Central memory CD8-positive, alpha-beta T cell (primary cell): Measurements from ENCODE around the gene TEAD2.
"Not testable (repeated sequence)": the region's sequence is repeated elsewhere in the genome, so short reads cannot be mapped to it uniquely, and the experiment has no call there.

ENCODE experiments used
- ATAC-seq: fragments of 150-1000 bp; cut with Tn5 transposase; replicated peaks from 2 replicates; pipeline ENCODE4 v1.10.0; 2022; ENCODE audit warnings: mild to moderate bottlenecking, moderate FRiP score, moderate number of reproducible peaks; ENCODE audit not compliant: poor library complexity, severe bottlenecking; ENCODE audit errors: extremely low read depth
- DNase-seq, 2 donors: peaks; one replicate each; pipeline ENCODE4 v3.0.0; 2021; ENCODE audit warnings: low spot score in 2 of 2
- H3K27ac Mint-ChIP-seq: one replicate; pipeline ENCODE4 v1.8.0; 2022; ENCODE audit warnings: low read depth, mild to moderate bottlenecking, moderate library complexity, mixed read lengths
- H3K27me3 Mint-ChIP-seq: one replicate; pipeline ENCODE4 v1.8.0; 2022; ENCODE audit warnings: mixed read lengths
- H3K36me3 Mint-ChIP-seq: one replicate; pipeline ENCODE4 v1.8.0; 2022; ENCODE audit warnings: mild to moderate bottlenecking, moderate library complexity, mixed read lengths; ENCODE audit not compliant: insufficient read depth
- H3K4me1 Mint-ChIP-seq: one replicate; pipeline ENCODE4 v1.8.0; 2022; ENCODE audit warnings: mixed read lengths
- H3K4me3 Mint-ChIP-seq: one replicate; pipeline ENCODE4 v1.8.0; 2022; ENCODE audit warnings: mild to moderate bottlenecking, moderate library complexity, mixed read lengths
- H3K9me3 Mint-ChIP-seq: one replicate; pipeline ENCODE4 v1.8.0; 2022; ENCODE audit warnings: mixed read lengths

The TEAD2 gene

DNA sequence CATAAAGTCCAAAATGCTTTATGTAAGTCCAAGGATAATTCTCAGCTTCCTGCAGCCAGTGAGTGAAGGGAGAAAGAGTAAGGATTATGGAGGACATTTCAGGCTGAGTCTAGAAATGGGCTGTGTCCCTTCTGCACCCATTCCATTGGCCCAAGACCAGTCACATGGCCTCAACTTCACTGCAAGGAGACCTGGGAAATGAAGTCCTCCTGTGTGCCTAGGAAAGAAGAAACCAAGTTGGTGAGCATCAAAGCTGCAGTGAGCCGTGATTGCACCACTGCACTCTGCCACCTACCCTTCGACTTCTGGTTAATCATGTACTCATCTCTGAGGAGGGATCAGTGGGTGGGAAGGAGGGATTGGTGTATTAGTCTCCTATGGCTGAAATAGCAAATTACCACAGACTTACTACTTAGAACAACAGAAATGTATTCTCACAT lies 30.6 kb downstream of the TEAD2 start:
- ATAC-seq (peak; percentile 72), DNase-seq (peak in 1 of 2 donors; percentile 43)
- H3K36me3 Mint-ChIP-seq: peaks cover 24% of the 10 kb centered on the region
- H3K9me3 Mint-ChIP-seq: no peaks in the 10 kb centered on the region
- H3K4me3 Mint-ChIP-seq: peak overlapping the region; percentile 41
- H3K27me3 Mint-ChIP-seq: no peaks in the 10 kb centered on the region
- peaks cover 78% of the 10 kb centered on the region for H3K4me1 Mint-ChIP-seq
- H3K27ac Mint-ChIP-seq: peak overlapping the region; percentile 22

GRCh38 chr19:49331187-49331586 lies 31.0 kb downstream of the TEAD2 start:
- DNase-seq, H3K9me3 Mint-ChIP-seq, ATAC-seq, H3K27me3 Mint-ChIP-seq, H3K4me3 Mint-ChIP-seq: not testable (repeated sequence)
- Mint-ChIP-seq H3K4me1 (peaks cover 73% of the 10 kb centered on the region), H3K27ac (peak overlapping the region; percentile 22), H3K36me3 (peaks cover 24% of the 10 kb centered on the region)

GRCh38 chr19:49328741-49329140 lies 33.5 kb downstream of the TEAD2 start:
- H3K4me3 Mint-ChIP-seq: no peak overlapping the region
- no peaks in the 10 kb centered on the region for H3K9me3 Mint-ChIP-seq
- no peak for ATAC-seq
- H3K36me3 Mint-ChIP-seq: peaks cover 19% of the 10 kb centered on the region
- peaks cover 54% of the 10 kb centered on the region for H3K4me1 Mint-ChIP-seq
- no peaks in the 10 kb centered on the region for H3K27me3 Mint-ChIP-seq
- no peak overlapping the region for H3K27ac Mint-ChIP-seq
- DNase-seq: no peak

DNA sequence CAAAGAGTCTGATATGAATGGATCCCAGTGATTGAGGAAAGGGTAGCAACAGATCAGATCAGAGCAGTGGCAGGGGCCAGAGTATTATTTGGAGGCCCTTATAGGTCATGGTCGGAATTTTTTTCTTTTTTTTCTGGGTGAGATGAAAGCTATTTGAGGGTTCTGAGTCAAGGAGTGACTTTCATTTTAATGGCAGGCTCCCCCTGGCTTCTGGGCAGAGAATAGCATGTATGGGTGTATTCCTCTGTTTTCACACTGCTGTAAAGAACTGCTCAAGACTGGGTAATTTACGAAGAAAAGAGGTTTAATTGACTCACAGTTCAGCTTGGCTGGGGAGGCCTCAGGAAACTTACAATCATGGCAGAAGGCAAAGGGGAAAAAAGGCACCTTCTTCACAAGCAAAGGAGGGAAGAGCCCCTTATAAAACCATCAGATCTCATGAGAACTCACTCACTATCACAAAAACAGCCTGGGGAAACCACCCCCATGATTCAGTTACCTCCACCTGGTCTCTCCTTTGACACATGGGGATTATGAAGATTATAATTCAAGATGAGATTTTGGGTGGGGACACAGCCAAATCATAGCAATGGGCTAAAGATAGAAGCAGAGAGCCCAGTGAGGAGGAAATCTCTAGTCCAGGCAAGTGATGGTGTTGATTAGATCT lies 34.2 kb downstream of the TEAD2 start:
- Mint-ChIP-seq H3K9me3 (no peaks in the 10 kb centered on the region), H3K4me1 (peaks cover 46% of the 10 kb centered on the region), H3K36me3 (peaks cover 19% of the 10 kb centered on the region), H3K27me3 (no peaks in the 10 kb centered on the region), H3K27ac (peak overlapping the region; percentile 20), H3K4me3 (no peak overlapping the region)
- ATAC-seq (no peak), DNase-seq (peak in 1 of 2 donors; percentile 4)

DNA sequence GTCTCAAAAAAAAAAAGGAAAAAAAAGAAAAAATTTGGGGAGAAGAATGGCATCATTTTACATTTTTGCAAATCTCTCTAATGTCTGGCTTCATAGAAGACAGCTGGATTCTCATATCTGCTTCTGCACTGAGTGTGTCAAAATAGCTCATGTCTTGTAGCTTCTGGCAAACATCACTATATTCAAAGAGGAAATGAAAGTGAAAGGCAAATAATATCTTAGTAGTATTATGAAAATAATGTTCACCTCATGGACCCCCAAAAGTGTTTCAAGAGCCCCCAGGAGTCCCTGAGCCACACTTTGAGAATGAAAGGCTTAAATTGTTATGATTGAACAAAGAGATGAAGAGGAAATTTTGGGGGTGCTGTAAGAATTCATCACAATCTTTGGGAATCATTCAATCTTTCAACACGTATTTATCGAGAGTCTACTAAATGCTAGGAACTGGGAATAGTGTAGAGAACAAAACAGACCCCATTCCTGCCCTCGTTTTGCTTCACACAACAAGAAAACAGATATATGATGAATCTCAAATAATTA lies 36.0 kb downstream of the TEAD2 start:
- DNase-seq (no peak), ATAC-seq (no peak)
- Mint-ChIP-seq H3K4me3 (no peak overlapping the region), H3K4me1 (peaks cover 29% of the 10 kb centered on the region), H3K9me3 (no peaks in the 10 kb centered on the region), H3K27me3 (no peaks in the 10 kb centered on the region), H3K36me3 (peaks cover 20% of the 10 kb centered on the region), H3K27ac (no peak overlapping the region)

- DNase-seq, H3K27me3 Mint-ChIP-seq, H3K4me3 Mint-ChIP-seq, H3K9me3 Mint-ChIP-seq, ATAC-seq, H3K27ac Mint-ChIP-seq: not testable (repeated sequence)
- H3K4me1 Mint-ChIP-seq: peaks cover 28% of the 10 kb centered on the region
- H3K36me3 Mint-ChIP-seq: peaks cover 21% of the 10 kb centered on the region
Measured at GRCh38 chr19:49325756-49326155, 36.5 kb downstream of the TEAD2 start.

DNA sequence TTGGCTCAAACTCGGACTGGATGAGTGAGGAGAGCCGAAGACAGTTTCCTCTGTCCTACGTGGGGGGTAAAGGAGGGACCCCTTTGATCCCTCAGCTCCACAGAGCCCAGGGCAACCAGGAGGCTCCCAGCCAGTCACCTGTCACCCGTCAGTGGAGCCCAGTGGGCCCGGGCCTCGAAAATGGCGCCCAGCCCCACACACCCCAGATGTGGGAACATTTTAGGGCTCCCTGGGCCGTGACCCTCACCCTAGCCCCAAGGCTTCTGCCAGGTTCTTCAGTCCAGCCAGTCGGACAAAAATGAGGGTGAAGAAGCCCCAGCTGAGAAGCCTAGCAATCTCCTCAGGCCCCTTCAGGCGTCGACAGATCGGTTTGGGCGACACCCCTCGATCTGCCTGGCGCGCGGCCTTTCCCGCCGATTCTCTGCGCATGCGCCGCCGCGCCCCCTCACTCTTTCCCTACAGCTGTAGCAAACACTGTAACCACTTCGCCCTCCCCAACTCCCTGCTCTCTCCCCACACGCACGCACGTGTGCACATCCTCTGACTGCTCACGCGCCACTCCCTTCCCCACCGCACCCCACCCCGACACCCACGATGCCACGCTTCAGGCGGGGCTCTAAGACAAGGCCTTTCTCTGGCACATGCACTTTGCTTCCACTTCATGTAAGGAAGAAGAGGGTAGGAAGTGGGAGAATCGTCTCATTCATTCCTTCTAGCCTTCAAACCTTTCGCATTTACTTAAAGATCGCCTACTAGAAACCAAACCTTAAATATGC lies 37.2 kb downstream of the TEAD2 start, which contains the start of gene SLC6A16:
TSS of gene SLC6A16 (minus strand) at position 391 of the 776 bp plus-strand sequence. CDS start 13,844 bp downstream, outside the sequence.
- no peaks in the 10 kb centered on the region for H3K27me3 Mint-ChIP-seq
- DNase-seq (no peak), ATAC-seq (no peak)
- H3K4me3 Mint-ChIP-seq: no peak within 1 kb of the TSS
- H3K4me1 Mint-ChIP-seq: peaks cover 22% of the 10 kb centered on the region
- H3K36me3 Mint-ChIP-seq: peaks cover 22% of the 10 kb centered on the region
- H3K27ac Mint-ChIP-seq: no peak within 1 kb of the TSS
- no peaks in the 10 kb centered on the region for H3K9me3 Mint-ChIP-seq

DNA sequence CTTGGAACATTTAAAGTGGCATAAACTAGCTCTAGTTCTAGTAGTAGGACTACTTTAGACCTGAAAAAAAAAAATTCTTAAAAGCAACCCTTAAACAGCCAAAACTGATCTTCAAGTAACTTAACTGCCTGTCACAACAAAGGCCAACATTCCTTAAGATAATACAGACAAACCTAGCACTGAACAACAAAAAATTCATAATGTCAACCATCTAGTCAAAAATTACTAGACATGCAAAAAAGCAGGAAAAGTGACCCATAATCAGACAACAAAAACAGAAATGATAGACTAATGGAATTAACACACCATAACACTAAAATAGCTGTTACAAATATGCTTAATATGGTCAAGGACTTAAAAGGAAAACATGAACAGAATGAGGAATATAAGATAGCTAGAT lies 43.9 kb downstream of the TEAD2 start:
- no peak overlapping the region for H3K4me3 Mint-ChIP-seq
- peaks cover 7% of the 10 kb centered on the region for H3K4me1 Mint-ChIP-seq
- peaks cover 12% of the 10 kb centered on the region for H3K36me3 Mint-ChIP-seq
- DNase-seq (no peak), ATAC-seq (no peak)
- H3K27ac Mint-ChIP-seq: no peak overlapping the region
- peaks cover 8% of the 10 kb centered on the region for H3K9me3 Mint-ChIP-seq
- H3K27me3 Mint-ChIP-seq: no peaks in the 10 kb centered on the region

DNA sequence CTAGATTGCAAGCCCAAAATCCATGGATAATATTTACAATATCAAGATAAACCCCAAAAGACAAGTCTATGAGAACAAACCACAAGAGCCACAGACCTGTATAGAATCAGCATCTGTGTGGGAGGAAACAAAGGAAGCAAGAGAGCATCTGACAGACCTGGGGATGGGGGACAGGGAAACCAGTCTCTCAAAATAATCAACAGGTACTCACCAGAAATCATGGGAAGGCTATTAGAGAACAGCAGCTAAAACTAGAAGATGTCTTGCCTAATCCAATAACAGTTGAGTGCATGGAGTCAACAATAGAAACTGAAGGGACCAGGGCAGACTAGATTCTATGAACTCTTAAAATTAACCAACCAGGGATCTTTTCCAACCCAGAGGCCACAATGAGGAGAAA lies 45.9 kb downstream of the TEAD2 start:
- Mint-ChIP-seq H3K27ac (no peak overlapping the region), H3K36me3 (peaks cover 14% of the 10 kb centered on the region), H3K27me3 (no peaks in the 10 kb centered on the region), H3K4me3 (no peak overlapping the region), H3K4me1 (peaks cover 7% of the 10 kb centered on the region), H3K9me3 (peaks cover 8% of the 10 kb centered on the region)
- ATAC-seq (no peak), DNase-seq (no peak)

- Mint-ChIP-seq H3K27ac (no peak overlapping the region), H3K9me3 (peaks cover 8% of the 10 kb centered on the region), H3K36me3 (peaks cover 14% of the 10 kb centered on the region), H3K27me3 (no peaks in the 10 kb centered on the region), H3K4me3 (no peak overlapping the region), H3K4me1 (peaks cover 7% of the 10 kb centered on the region)
- ATAC-seq (no peak), DNase-seq (no peak)
Measured at GRCh38 chr19:49315111-49315510, 47.1 kb downstream of the TEAD2 start.

- H3K9me3 Mint-ChIP-seq: no peaks in the 10 kb centered on the region
- peaks cover 10% of the 10 kb centered on the region for H3K36me3 Mint-ChIP-seq
- no peak overlapping the region for H3K27ac Mint-ChIP-seq
- no peaks in the 10 kb centered on the region for H3K4me1 Mint-ChIP-seq
- H3K27me3 Mint-ChIP-seq: no peaks in the 10 kb centered on the region
- ATAC-seq: no peak
- DNase-seq: no peak
- H3K4me3 Mint-ChIP-seq: no peak overlapping the region
Measured at GRCh38 chr19:49309087-49309486, 53.1 kb downstream of the TEAD2 start.

DNA sequence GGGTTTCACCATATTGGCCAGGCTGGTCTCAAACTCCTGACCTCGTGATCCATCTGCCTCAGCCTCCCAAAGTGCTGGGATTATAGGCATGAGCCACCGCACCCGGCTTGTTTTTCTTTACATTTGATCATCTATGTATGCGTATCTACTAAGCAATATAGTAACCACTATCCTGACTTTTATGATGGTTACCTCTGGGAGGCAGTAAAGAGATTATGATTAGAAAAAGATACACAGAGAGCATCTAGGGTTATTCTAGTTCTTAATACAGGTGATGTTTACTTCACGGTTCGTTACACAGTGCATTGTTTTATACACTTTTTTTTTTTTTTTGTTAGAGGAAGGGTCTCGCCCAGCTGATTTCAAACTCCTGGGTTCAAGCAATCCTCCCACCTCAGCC lies 55.5 kb downstream of the TEAD2 start:
- H3K4me1 Mint-ChIP-seq, H3K27me3 Mint-ChIP-seq, H3K4me3 Mint-ChIP-seq, DNase-seq, H3K27ac Mint-ChIP-seq, ATAC-seq, H3K36me3 Mint-ChIP-seq, H3K9me3 Mint-ChIP-seq: not testable (repeated sequence)

DNA sequence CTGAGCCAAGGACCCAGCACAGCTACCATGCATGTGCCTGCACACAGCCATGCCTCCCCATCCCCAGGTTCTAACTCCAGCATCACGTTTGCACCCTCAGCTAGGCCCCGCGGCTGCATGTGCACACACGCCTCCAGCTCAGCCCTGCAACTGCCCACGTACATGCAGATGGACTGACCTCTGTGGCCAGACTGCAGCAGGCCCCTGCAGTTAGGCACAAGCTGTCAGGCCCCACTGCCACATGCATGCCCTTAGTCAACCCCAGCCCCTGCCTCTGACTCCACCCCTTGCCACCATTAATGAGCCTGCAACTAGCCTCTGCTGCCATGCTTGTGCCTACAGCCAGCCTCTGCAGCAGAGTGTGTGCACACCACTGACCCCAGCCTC lies 60.4 kb downstream of the TEAD2 start:
- peak overlapping the region; percentile 82 for H3K27ac Mint-ChIP-seq
- H3K4me3 Mint-ChIP-seq: no peak overlapping the region
- no peak for ATAC-seq

More for the DNA sequence above, 60.4 kb downstream of the TEAD2 start:
- H3K4me1 Mint-ChIP-seq: peaks cover 6% of the 10 kb centered on the region
- no peaks in the 10 kb centered on the region for H3K36me3 Mint-ChIP-seq
- H3K27me3 Mint-ChIP-seq: no peaks in the 10 kb centered on the region
- H3K9me3 Mint-ChIP-seq: no peaks in the 10 kb centered on the region
- DNase-seq: no peak
